HG03442 (cell line): ENCODE results near the gene SIL1.
"Not testable (repeated sequence)": the region's sequence is repeated elsewhere in the genome, so short reads cannot be mapped to it uniquely, and the experiment has no call there.

Experiments used
- ATAC-seq: cut with Tn5 transposase; IDR thresholded peaks from one replicate; pipeline ENCODE4 v1.9.1; 2021; ENCODE audit warnings: mild to moderate bottlenecking, moderate library complexity; ENCODE audit not compliant: unreplicated experiment

Gene SIL1

GRCh38 chr5:139197710-139198669 lies at the start of gene SIL1:
TSS of gene SIL1 (minus strand) at chr5:139198368. CDS start at chr5:139127843, 70,525 bp downstream.
- ATAC-seq = peak; percentile 93

GRCh38 chr5:139246394-139246793 lies 48.2 kb upstream of the SIL1 start:
- ATAC-seq = peak; percentile 46

DNA sequence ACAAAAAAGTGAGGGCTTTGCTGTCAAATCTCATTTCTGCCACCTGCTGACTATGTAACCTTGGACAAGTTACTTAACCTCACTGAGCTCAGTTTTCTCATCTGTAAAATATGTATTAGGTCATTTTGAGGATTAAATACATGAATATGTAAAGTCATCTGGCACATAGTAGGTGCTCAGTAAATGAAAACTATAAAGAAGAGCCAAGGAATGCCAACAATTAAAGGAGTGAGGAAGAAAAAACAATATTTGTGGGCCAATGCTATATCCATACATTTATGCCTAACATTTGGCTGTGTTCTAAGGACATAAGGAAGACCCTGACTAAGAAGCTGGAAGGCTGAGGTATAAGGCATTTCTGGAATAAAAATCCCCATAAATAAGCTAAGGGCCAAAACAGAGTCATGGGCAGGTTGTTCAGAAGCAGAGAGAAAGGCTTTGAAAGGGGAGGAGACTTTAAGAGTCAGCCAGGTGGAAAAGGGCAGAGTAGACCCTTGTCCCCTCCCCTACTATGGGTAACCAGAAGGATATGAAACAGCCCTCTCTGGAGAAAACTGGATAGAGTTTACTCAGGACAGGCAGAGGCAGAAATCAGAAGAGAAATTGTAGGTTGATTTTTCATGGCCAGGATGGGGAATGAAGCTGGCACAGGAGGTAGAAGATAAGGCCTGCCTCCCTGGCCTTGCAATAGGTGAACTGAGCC lies 47.6 kb upstream of the SIL1 start:
- ATAC-seq = no peak

- ATAC-seq = no peak
Measured at GRCh38 chr5:139243425-139243970, 45.3 kb upstream of the SIL1 start.

- no peak for ATAC-seq
Measured at GRCh38 chr5:139241139-139241538, 43.0 kb upstream of the SIL1 start.

DNA sequence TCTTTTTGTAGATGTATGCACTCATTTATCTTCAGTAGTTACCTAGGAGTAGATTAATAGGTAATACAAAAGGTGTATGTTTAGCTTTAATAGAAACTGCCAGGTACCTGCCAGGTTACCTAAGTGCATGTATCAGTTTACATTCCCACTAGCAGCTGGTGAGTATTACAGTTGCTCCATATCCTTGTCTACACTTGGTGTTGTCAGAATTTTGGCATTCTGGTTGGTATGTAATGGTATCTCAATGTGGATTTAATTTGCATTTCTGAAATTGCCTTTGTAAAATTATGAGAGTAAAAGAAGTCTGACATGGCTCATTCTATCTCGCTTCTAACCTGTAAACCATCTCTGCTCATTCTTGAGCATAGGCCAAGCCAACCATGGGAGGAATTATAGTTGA lies 38.3 kb upstream of the SIL1 start:
- ATAC-seq = no peak

GRCh38 chr5:139232147-139232724 lies 34.1 kb upstream of the SIL1 start:
- ATAC-seq = no peak

DNA sequence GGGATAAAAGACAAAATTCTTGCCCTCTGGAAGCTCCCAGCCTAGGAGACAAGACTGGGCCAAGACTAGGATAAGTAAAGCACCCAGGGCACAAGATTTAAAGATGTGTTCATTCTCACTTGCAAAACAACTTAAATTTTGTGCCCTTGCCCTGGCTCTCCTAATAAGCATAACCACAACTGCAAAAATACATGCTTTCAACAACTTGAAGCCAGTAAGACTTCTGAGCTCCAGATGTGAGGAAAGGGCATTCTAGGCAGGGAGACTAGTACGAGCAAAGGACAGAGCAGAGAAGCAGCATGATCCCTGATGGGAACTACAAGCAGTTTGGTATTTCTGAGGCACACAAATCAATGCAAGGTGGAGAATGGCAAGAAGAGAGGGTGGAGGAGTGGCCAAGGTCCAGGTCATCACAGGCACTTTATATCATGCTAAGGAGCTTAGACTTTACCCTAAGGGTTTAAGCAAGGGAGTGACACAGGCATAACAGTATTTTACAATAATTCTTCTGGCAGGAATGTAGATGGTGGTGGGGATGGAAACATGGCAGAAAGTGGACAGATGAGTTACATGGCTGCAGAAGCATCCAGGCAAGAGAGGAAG lies 30.1 kb upstream of the SIL1 start:
- no peak for ATAC-seq

- no peak for ATAC-seq
Measured at GRCh38 chr5:139226131-139226530, 28.0 kb upstream of the SIL1 start.

DNA sequence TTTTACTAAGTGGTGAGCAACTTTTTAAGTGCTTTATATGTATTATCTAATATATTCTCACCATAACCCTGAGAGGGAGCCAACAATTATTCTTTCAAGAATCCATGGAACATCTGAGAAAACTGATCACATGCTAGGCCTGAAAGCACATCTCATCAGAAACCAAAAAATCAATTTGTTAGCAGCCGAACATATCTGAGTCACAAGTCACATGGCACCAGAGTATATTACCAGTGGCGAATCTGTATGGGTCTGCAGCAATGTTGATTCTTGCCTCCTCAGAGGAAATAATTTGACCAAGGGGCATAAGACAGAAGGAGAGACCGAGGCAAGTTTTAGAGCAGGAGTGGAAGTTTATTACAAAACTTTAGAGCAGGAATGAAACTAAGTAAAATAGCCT lies 25.3 kb upstream of the SIL1 start:
- no peak for ATAC-seq

- ATAC-seq = no peak
Measured at GRCh38 chr5:139222346-139222745, 24.2 kb upstream of the SIL1 start.

- ATAC-seq = not testable (repeated sequence)
Measured at GRCh38 chr5:139218038-139218437, 19.9 kb upstream of the SIL1 start.

GRCh38 chr5:139215107-139215975 lies 17.2 kb upstream of the SIL1 start:
- ATAC-seq = no peak

DNA sequence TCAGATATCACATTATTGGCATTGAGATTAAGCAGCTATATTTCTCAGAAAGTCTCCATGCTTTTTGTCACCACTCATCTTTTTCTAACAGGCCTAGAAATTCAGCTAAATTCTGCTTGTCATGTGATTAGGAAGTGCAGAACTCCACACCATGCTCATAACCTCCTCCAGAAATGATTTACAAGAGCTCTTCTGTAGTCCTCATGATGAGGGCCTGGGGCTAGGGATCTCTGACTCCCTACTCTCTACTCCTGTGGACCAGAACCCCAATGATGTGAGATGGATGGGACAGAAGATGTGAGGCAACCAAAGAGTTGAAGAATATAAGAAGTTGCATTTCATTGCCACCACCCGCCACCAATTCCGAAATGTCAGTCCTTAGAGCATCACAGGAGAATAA lies 16.5 kb upstream of the SIL1 start:
- no peak for ATAC-seq

GRCh38 chr5:139212906-139213305 lies 14.7 kb upstream of the SIL1 start:
- ATAC-seq = no peak

DNA sequence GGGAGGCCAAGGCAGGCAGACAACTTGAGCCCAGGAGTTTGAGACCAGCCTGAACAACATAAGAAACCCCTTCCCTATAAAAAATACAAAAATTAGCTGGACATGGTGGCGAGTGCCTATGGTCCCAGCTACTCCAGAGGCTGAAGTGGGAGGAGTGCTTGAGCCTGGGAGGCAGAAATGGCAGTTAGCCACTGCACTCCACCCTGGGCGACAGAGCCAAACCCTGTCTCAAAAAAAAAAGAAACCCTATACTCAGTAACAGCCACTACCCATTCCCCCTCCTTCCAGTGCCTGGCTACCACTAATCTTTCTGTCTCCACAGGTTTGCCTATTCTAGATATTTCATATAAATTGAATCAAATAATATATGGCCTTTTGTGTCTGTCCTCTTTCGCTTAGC lies 14.3 kb upstream of the SIL1 start:
- no peak for ATAC-seq

DNA sequence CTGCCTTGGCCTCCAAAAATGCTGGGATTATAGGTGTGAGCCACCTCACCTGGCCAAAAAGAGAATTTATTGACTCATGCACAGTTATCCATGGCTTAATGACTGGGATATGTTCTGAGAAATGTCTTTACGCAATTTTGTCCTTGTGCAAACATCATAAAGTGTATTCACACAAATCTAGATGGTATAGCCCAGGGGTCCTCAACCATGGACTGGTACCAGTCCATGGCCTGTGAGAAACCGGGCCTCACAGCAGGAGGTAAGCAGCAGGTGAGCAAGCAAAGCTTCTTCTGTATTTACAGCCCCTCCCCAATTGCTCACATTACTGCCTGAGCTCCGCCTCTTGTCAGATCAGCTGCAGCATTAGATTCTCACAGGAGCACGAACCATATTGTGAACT lies 12.4 kb upstream of the SIL1 start:
- no peak for ATAC-seq

- no peak for ATAC-seq
Measured at GRCh38 chr5:139207297-139208000, 9.3 kb upstream of the SIL1 start.

- no peak for ATAC-seq
Measured at GRCh38 chr5:139205586-139205985, 7.4 kb upstream of the SIL1 start.
